ENCODE data around the gene TTC22. TPM values are rescaled to one million over a fixed set of nuclear protein-coding genes. Genes with fewer than 3 reads are reported as not detected.

TTC22 gene
- total RNA-seq, 1 experiment from 2014 or later = 0.59 TPM

DNA sequence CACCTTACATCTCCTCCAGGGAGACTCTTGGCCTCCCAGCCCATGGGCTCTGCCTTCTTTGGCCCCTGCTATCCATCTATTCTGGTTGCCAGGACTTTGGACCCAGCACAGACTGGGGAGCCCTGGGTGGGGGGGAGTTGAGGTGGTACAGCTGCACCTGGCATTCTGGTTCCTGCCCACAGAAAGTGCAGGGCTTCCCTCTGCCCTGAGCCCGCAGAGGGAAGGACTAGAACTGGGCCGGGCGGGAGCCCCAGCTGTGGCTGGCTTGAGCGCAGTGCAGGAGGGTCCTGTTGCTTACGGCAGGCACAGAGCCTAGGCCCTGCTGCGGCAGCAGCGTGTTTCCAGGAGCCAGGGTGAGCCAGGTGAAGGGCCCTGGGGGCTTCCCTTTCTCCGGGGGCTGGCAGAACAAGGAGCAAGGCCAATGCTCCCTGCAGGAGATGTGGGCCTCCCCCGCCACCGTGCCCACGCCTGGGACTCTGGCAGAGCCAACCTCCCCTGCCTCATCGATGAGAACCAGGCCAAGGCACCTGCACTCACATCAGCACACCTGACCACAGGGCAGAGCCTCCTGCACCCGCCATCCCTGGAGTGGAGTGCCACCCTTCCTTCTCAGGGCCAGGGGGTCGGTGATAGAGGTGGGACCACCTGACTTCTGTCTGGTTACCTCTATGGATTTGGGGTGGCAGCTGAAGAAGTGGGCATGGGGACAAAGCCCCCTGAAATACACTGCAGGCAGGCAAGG is 52.9 kb downstream of the TTC22 start:
- Histone ChIP-seq H4K20me1 (ENCODE audit: control insufficient read depth, insufficient read depth, insufficient read length) (no peaks in the 10 kb centered on the region), H4K8ac (replicated peaks; ENCODE audit: insufficient read length, low read depth, low read length) (no peak overlapping the region), H3K4me1 (ENCODE audit: insufficient read depth, low read length) (no peaks in the 10 kb centered on the region), H3K9ac (ENCODE audit: extremely low read depth, insufficient read length, low read length) (no peak overlapping the region), H3K56ac (ENCODE audit: insufficient read length, low read depth, low read length) (no peak overlapping the region), H4K5ac (ENCODE audit: insufficient read length, low read depth, low read length) (no peak overlapping the region), H3K23me2 (ENCODE audit: insufficient read length, low read depth, low read length, poor library complexity, severe bottlenecking) (no peaks in the 10 kb centered on the region), H3T11ph (ENCODE audit: low read length) (no peak overlapping the region), H3K4ac (ENCODE audit: low read depth, low read length) (no peak overlapping the region), H3K9me3 (ENCODE audit: control insufficient read depth, low read depth, low read length) (no peaks in the 10 kb centered on the region), H3K79me1 (ENCODE audit: insufficient read depth, low read depth, low read length, poor library complexity, severe bottlenecking) (no peaks in the 10 kb centered on the region), H3K23ac (ENCODE audit: insufficient read length, low read depth, low read length) (no peak overlapping the region), H2AK5ac (ENCODE audit: insufficient read length, low read length) (no peak overlapping the region), H2BK20ac (ENCODE audit: low read depth, low read length, poor library complexity, severe bottlenecking) (no peak overlapping the region), H3K27me3 (ENCODE audit: insufficient read depth, low read length) (no peaks in the 10 kb centered on the region), H3K18ac (ENCODE audit: insufficient read length, low read depth, low read length) (no peak overlapping the region), H2BK15ac (ENCODE audit: low read depth, low read length) (no peak overlapping the region), H2AFZ (ENCODE audit: low read length) (no peak overlapping the region), H3K14ac (ENCODE audit: insufficient read depth, low read length) (no peak overlapping the region; the same call in 1 of the 2 replicates), H2BK120ac (ENCODE audit: low read depth, low read length, poor library complexity, severe bottlenecking) (no peak overlapping the region), H3K4me2 (ENCODE audit: insufficient read depth, insufficient read length, low read length) (no peak overlapping the region), H2BK12ac (ENCODE audit: insufficient read length, low read depth, low read length) (no peak overlapping the region), H4K91ac (ENCODE audit: insufficient read length, low read depth, low read length) (no peak overlapping the region), H3K79me2 (ENCODE audit: insufficient read depth, low read length) (no peaks in the 10 kb centered on the region), H2BK5ac (ENCODE audit: insufficient read length, low read length) (no peak overlapping the region), H3K27ac (ENCODE audit: insufficient read length, low read depth, low read length) (no peak overlapping the region)
- peaks cover 2% of the 10 kb centered on the region; the same call in 1 of the 2 replicates for H3K27me3 Mint-ChIP-seq (ENCODE audit: low read depth)
- H3K4me3 Mint-ChIP-seq = no peak overlapping the region
- WGBS (ENCODE audit: extremely low coverage, insufficient read length, low lambda C conversion rate) = no CpG with 5 or more reads among the region's 14 CpGs
- peaks cover 0 to 3% of the 10 kb centered on the region in 2 experiments; a peak in 2 of 5 replicates for H3K9me3 Mint-ChIP-seq
- H3K36me3 Mint-ChIP-seq (ENCODE audit: insufficient read depth in 1 of 3, low read depth in 3 of 3) = peaks cover 0 to 9% (median 5%) of the 10 kb centered on the region in 3 experiments; a peak in 3 of 7 replicates
- no peak for DNase-seq
- no peak overlapping the region for H3K27ac Mint-ChIP-seq
- TF ChIP-seq, protein P1, sequence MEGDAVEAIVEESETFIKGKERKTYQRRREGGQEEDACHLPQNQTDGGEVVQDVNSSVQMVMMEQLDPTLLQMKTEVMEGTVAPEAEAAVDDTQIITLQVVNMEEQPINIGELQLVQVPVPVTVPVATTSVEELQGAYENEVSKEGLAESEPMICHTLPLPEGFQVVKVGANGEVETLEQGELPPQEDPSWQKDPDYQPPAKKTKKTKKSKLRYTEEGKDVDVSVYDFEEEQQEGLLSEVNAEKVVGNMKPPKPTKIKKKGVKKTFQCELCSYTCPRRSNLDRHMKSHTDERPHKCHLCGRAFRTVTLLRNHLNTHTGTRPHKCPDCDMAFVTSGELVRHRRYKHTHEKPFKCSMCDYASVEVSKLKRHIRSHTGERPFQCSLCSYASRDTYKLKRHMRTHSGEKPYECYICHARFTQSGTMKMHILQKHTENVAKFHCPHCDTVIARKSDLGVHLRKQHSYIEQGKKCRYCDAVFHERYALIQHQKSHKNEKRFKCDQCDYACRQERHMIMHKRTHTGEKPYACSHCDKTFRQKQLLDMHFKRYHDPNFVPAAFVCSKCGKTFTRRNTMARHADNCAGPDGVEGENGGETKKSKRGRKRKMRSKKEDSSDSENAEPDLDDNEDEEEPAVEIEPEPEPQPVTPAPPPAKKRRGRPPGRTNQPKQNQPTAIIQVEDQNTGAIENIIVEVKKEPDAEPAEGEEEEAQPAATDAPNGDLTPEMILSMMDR (conservative IDR thresholded peaks at IDR 0.05) = no peak
- peaks cover 15 to 22% of the 10 kb centered on the region in 2 experiments for H3K4me1 Mint-ChIP-seq
